NCI-H2227 treated with DMSO at 0.1 percent for 48 hours (cell line): ENCODE measurements around the gene GDF7.
A peak's percentile ranks its signal among the peaks of the same experiment; 100 is the strongest.

Experiments used
- DNase-seq: peaks from one replicate; lab custom pipeline; 2025; lab: John Stamatoyannopoulos, UW

GDF7 gene

DNA sequence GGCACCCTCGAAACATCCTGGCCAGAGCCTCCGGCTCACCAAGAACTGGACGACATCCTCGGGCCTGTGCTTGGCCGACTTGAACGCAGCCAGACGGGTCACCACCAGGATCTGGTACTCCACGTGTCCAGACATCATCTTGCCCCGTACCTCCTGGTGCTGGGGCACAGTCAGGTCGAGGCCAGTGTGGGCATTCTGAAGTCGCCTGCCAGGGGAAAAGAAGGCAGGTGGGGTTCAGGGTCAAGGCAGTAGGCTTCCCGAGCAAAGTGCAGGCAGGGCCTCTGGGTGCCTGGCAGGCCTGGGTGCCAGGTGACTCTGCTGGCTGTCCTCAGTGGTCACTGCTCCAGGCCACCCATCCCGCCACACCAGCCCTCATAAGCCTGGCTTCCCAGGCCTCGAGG, 21.6 kb upstream of the GDF7 start:
- DNase-seq, result no peak

DNA sequence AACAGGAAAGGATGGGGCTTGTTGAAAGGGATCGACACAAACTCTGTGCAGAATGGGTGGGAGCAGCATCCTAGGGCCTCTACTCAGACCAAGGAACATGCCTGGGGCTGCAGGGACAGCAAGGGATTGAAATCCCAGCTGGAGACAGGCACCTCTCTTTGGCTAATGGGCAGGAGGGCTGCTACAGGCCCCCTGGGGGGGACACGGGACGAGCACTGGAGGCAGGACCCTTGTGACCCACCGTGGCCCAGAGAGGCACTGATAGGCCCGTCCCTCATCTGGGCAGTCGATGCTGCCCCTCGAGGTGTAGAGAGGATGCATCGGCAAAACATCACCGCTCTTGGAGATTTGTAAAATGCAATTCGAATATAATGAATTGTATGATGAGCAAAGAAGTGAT, 21.2 kb upstream of the GDF7 start:
- DNase-seq, result no peak

DNA sequence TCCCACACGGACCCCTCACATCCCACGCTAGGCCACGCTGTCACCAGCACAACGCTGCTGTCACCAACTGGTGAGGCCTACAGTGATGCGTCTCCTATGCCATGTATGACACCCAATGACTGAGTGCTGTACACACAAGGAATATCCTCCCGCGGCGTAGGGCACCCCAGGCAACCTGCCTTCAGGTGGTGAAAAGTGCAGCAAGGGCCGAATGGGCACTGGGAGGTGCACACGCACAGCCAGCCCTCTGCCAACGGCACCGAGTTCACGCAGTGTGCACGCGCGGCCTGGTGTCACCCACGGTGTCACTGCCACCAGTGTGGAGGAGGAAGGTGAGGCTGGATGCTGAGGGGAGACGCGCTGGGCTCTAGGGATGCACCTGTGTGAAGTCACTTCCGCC, 20.5 kb upstream of the GDF7 start:
- no peak for DNase-seq

DNA sequence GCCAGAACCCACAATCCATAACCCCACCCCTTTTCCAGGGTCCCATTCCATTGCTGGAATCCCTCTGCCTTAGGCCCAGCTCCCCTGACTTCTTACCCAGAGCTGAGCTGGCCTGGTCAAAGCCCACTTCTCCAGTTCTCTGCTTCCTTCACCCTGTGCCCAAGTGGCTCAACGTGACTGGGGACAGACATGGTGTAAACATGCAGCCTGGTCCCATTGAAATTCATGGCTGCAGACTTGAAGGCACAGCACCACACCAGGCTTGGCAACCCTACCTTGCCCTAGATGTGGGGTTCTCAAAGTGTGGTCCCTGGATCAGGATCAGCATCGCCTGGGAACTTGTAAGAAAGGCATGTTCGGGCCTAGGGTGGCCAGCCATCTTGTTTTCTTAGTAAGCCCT, 19.7 kb upstream of the GDF7 start:
- DNase-seq, result no peak

DNA sequence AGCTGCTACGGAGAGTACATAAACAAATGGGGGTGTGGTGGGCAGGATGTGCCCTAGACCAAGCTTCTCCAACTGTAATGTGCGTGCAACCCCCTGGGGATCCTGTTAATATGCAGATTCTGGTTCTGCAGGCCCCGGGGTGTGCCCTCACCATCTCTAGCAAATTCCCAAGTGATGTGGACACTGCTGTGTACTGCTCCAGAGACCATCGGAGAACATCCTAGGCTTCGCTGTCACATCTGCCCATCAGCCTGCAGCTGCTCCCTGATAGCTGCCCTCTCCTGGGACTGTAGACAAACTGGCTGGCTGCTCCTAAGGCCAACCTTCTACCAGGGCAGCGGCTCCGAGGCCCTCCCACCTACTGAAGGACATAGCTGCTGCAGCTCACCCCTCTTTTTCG, 19.2 kb upstream of the GDF7 start:
- DNase-seq, result no peak

DNA sequence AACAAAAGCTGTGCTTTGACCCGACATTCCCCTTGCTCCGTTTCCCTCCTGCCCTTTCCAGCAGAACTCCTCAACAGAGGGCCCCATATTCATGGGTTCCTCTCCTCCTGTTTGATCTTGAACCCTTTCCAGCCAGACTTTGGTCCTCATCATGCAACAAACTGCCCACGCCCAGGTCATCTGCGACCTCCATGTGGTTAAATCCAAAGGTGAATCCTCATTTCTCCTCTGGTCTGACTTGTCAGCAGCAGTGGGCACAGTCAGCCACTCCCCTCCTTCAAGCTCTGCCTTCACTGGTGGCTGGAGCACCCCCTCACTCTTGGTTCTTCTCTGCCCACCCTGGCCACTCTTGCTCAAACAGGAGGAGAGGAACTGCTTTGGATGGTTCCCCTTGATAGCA, 18.7 kb upstream of the GDF7 start:
- DNase-seq, result no peak

DNA sequence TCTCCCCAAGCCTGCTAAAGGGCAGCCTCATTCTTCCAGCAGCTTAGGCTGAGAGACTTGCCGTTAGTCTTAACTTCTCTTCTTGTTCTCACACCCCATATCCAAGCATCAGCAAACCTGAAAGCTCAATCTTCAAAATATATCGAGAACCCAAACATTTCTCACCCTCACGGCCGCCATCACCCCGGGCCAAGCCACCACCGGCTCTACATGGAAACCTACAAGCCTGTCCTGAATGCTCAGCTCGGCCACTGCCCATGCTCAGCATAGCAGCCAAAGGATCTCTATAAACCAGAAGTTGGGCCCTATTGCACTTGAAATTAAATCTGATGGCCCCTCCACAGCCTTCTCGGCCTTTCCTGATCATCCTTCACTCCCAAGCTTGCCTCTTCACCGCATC, 18.1 kb upstream of the GDF7 start:
- DNase-seq, result no peak

DNA sequence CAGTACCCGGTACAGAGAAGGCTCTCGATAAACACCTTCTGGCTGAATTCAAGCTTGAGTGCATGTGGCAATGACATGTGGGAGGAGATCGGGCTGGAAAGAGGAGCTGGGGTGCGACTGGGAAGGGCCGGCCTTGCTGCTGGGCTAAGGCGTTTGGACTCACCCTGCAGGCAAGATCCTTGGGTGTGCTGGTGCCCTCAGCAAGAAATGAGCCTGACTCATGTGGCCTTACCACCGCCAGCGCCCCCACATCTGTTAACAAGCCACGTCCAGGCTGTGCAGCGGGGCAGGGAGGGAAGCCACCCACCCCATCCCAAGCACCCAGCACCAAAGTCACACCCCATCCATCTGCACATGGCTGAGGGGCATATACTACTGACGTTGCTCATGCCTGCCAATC, 17.4 kb upstream of the GDF7 start:
- DNase-seq, result no peak

DNA sequence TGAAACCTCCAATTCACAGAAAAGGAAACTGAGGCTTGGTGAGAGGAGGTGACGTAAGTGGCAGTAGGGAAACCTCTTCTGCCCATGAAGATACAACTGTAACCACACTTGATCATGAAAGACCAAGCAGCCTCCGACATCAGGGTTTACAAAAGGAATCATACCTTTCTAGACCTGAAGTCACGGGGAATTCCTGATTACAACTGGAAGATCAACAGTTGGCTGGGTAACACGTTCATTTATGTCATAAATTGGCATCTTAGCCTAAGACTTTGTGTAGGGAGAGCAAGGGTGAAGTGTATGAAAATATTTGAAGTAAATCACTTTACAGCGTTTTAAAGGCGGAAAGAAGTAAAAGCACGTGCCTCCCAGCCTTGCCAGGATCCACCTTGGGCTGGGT, 17.0 kb upstream of the GDF7 start:
- no peak for DNase-seq

DNA sequence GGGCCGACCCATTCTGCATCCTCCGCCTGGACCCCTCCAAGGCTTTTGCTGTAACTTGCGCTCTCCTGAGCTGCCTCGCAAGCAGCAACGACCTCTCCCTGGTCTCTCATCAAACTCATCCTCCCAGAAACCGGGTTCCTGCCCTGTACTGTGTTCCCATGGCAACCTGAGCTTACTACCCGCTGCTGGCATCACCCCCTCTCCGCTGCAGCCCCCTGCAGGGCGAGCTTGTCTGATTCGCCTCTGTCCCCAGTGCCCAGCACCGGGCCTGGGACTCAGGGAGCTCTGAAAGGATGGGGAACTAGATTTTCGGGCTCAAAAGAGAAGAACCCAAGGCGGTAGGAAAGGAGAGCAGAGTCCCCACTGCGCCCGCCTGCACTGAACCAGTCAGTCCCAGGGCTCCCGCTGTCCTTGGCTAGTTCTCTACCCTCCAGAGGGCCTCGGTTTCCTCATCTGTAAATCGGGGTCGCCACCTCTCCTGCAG, 16.5 kb upstream of the GDF7 start:
- DNase-seq, result peak; percentile 34

DNA sequence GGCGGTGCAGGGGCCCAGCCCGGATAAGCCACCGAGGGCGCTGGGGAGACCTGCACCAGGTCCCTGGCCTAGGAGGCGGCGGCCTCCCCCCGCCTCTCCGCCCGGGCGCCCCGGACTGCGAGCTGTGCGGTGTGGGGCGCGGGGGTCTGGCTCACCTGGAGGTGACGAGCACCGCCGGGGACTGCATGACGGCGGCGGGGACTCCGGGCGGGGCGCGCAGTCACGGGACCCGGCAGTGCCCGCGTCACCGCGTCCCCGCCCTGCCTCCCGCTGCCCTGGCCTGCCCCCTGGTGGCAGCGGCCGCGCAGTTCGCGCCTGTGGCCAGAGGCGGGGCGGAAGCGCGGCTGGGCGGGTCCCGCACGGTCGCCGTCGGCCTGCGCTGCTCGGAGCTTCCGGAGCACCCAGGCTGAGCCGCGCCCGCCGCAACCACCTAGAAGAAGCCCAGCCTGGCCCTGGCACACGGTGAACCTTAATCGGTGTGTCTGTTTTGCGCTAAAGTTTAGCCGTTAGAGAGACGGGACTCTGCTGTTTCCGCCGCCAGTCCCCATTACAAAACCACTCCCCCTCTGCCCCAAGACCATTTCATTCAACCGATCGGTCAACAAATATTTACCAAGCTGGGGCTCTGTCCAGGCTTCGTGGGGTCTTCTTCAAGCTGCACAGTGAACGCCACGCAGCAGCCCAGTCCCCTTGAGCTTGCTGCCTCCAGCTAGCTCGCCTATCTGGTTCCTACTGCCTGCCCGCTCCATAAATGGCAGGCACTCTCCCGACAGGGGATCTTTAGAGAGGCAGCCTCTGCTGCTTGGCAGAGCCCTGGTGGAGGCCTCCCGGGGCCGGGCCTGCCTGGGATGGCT, 15.8 kb upstream of the GDF7 start, which contains the start of gene HS1BP3:
HS1BP3 (minus strand) TSS at position 222 of the 854 bp plus-strand sequence; CDS start at position 187, 35 bp downstream.
- peak; percentile 79 for DNase-seq

DNA sequence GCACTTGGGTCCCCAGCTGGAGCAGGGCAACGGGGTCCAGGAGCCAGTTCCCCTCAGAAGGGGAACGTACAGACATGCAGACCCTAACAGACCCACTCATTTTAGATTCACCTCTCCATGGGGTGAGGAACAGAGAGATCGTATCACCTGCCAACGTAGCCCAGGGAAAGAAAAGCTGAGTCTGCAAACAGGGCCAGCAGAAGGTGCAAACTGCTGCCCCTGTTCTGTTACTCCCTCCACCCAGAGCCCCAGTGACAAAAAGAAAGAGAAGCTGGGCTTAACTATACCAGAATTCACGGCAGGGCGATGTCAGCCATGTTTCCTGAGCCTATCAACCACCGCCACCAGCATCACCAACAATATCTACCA, 15.2 kb upstream of the GDF7 start:
- no peak for DNase-seq

DNA sequence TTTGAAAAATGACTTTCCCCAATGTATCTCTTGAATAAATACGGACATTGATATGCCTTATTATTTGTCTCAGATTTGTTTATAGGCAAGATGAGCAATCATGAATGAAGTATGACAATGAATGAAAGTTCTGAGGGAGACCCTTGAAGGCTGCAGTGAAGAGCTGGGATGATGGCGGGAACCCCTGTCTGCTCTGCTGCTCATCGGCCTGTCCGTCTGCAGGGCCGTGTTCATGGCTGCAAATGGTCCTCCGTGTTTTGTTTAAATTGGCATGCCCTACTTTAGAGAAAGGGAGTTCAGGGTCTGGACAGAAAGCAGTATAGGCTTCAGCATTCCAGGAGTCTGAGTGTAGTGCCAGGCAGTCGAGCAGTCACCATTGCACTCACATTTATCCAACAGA, 14.8 kb upstream of the GDF7 start:
- DNase-seq, result no peak

DNA sequence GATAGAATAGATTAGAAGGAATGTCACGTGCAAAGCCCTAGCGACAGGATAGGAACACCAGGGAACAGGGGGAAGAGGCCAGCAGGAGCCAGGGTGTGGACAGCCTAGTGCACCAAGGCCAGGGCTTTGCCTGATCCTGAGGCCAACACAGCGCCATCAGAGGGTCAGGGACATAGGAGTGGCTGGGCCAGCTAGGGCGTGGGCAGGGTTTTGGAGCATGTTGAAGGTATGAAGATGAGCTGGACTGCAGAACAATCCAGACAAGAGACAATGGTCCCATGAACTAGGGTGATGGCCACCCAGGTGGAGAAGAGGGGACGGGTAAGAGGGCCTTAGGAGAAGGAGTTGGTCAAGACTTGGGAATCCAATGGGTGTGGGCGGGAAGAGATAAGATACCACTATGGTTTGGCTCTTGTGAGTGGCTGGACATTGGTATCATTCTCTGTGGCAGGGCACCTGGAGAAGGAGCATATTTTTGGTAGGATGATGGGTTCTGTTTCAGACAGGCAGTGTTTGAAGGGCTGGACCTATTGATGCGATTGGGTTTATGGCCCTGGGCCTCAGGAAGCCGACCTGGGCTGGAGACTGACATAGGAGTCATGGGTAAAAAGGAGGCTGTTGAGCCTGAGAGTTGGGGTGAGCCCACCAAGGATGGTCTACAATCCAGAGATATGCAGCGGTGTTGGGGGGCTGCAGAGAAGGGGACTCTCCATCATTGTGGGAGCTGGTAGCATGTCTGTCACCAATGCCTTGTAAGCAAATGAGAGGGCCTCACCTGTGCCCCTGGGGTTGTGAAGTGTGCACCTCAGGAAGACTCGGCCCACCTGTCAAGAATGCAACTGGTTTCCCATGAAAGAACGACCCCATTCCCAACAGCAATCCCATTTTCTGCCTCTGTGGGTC, 14.0 kb upstream of the GDF7 start:
- no peak for DNase-seq

DNA sequence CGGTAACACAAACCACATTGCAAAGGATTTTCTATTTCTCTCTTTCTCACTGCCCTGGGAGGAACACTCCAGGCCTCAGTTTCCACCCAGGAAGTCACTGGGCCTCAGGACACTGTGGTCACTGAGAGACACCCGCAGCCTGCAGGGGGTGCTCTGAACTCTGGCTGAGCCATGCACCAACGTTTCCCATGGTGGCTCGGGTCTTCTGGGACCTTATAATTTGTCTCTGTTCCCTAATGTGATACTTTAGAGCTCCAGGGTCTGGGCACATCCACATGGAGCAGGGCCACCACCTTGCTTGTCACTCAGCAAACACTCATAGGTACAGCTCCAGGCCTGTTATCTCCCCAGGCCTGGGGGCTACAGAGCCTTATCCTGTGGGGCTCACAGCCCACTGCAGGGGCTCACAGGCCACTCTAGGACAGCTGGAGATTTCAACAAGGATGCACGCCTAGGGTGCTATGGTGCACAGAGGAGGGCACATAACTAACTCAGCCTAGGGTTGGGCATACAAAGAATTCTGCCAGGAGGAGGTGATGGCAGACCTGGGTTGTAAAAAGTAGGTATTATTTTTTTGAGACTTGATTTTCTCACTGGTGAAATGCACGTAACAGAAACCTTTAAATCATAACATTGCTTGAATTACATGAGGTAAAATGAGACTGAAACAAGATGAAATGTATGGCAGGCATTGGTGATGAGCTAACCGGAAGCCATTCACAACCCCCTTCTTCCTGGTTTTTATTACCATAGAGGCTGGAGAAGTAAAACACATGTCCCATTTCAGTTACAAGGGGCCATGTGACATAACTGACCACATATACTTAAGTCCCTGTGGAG, 13.0 kb upstream of the GDF7 start:
- DNase-seq, result no peak

DNA sequence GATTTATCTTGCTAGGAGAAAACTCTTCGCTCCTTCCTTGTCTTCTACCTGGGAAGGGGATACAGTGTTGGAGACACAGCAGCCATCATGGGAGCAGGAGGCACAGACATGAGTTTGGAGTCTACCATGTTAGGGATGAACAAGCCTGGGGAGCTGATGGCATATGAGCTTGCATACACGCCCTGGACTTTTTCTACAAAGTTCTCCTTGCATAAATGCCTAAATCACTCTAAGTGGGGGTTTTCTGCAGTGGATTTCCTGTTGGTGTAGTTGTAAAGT, 12.5 kb upstream of the GDF7 start:
- no peak for DNase-seq

DNA sequence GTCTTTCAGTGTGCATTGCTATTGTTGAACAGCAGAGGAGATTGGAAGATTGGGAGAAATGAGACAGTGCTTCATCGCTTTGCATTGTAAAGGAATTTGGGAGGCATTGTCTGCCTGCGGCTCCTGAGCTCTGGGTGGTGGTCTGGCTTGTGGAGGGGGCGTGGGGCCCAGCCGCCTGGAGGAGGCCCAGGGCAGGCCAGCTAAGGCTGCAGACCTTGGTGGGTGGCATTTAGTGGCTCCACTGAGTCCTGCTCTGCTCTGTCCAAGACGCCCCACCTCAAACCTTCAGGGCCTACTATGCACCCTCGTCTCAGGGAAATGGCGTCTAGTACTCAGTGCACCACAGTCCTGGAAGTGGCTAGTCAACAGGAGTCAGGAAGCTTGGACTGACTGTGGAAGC, 10.4 kb upstream of the GDF7 start:
- DNase-seq, result no peak

DNA sequence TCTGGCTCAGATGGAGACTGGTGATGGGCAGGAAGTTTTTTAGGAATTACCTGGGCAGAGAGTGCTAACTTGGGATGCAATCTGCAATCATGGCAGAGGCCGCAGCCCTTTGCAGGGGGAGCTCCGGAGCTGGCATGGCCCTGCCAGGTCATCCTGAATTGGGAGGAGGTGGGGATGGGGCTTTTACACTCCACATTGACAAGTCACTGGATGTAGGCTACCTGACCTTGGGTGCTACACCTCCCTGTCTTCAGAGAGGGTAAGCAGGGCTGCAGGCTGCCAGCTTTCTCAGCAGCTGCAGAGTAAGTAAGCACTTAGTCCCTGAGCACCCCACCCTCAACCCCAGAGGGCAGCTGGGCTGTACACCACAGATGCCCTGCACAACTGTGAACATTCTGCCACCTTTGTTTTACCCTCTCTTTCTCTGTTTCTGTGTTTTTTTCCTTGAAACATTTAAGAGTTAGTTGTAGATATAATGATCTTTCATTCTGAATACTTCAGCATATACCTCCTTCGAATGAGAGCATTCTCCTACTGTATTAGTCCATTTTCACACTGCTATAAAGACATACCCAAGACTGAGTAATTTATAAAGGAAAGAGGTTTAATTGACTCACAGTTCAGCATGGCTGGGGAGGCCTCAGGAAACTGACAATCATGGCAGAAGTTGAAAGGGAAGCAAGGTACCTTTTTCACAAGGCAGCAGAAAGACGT, 9.3 kb upstream of the GDF7 start:
- no peak for DNase-seq

DNA sequence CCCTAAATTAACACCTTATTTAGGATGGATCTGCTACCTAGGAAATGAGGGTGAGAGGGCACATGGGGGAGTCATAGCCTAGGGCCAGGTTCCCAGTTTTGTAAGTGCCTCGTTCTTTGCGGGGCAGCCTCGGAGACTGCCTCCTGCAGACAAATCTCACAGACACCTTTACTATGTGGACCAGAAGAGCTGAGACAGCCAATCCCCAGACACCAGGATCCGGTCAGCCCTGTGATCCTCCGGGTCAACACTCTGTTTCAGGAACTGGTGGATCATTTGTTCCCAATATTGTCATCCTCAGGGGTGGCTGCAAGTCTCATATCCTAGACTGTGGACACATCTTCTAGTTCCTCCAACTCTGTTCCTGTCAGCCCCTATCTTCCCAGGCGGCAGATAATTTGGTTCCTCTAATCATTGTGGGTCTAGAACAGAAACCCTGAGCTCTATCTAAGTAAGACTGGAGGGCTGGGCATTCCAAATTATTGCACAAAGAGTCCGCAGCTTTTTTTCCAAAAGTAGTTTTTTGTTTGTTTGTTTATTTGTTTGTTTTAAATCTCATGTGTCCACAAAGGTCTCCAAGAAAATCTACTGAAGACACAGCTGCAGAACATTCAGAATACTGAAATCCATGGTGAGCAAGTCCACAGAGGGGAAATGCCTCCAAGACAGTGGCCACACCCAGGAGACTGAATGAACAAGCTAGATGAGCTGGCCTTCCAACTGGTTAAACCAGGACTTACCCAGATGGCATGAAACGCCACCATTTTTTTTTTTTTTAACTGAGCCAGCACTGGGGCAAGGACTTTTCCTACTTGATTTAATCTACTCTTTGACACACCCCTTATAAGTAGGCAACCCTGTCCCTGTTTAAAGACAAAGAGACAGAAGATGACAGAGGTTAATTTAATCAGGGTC, 6.2 kb upstream of the GDF7 start:
- DNase-seq, result no peak

DNA sequence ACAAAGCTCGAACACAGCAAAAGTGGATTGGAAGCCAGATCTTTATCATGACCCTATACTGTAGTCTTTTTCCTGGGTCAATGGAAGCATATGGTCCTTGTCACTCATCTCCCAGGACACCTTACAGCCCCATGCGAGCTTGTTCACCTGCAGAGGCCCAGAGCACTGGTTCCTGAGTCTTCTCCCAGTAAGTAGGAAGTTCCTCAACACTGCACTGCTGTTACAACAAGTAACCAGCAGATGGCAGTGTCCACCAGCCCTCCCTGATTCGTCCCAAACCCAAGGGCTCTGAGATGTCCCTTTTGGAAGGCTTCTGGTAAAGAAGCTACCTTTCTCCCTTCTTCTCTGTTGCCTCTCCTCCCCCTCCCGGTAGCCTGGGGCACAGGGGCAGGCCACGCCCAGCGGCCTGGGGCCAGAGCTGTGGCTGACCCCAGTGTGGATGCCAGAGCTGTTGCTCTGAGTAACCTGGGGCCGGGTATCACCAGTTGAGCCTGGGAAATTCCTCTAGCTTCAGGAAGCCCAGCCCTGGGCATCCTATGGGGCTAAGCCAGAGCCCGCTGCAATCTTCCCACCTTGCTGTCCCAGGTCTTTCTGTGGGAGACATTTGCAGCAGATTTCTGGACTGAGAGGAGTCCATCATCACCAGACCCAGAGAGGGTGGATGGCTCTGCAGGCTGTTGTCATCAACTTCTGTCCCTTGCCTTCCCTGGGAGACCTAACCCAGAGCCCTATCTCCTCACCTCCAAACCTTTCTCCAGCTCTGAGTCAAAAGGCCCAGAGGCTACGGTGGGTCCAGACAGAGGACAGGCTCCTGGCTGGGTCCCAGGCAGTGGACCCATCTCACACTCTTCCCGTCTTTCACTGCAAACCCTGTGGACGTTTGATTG, 5.3 kb upstream of the GDF7 start:
- DNase-seq, result peak; percentile 48
